Measurements from ENCODE around the gene FANCC.

FANCC gene

GRCh38 chr9:95124582-95125367, 192.7 kb downstream of the FANCC start:
- DNase-seq (ENCODE audit: low spot score) = no peak
- in situ Hi-C loops (cut with MboI; ENCODE audit: low sequenced_read_pairs, unreplicated experiment) = loop anchor here (5.0 to 10.0 kb wide), 2 partner anchors 340 to 442 kb away; no protein-coding TSS in a partner anchor
- TF ChIP-seq, protein P1, sequence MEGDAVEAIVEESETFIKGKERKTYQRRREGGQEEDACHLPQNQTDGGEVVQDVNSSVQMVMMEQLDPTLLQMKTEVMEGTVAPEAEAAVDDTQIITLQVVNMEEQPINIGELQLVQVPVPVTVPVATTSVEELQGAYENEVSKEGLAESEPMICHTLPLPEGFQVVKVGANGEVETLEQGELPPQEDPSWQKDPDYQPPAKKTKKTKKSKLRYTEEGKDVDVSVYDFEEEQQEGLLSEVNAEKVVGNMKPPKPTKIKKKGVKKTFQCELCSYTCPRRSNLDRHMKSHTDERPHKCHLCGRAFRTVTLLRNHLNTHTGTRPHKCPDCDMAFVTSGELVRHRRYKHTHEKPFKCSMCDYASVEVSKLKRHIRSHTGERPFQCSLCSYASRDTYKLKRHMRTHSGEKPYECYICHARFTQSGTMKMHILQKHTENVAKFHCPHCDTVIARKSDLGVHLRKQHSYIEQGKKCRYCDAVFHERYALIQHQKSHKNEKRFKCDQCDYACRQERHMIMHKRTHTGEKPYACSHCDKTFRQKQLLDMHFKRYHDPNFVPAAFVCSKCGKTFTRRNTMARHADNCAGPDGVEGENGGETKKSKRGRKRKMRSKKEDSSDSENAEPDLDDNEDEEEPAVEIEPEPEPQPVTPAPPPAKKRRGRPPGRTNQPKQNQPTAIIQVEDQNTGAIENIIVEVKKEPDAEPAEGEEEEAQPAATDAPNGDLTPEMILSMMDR (IDR thresholded peaks at IDR 0.05; ENCODE audit: borderline replicate concordance, control extremely low read depth, extremely low read depth, insufficient read depth, missing control alignments) = peak; percentile 5

- TF ChIP-seq, protein P1 (IDR thresholded peaks at IDR 0.05; ENCODE audit: borderline replicate concordance, control extremely low read depth, extremely low read depth, insufficient read depth, missing control alignments) = no peak
- DNase-seq (ENCODE audit: low spot score) = no peak
- in situ Hi-C loops (cut with MboI; ENCODE audit: low sequenced_read_pairs, unreplicated experiment) = loop anchor here (10.0 kb wide), 1 partner anchor 336 kb away; no protein-coding TSS in a partner anchor
These were observed 196.6 kb downstream of the FANCC start for GRCh38 chr9:95120781-95121370.

- no peak for DNase-seq (ENCODE audit: low spot score)
- TF ChIP-seq, protein P1 (IDR thresholded peaks at IDR 0.05; ENCODE audit: borderline replicate concordance, control extremely low read depth, extremely low read depth, insufficient read depth, missing control alignments) = no peak
- in situ Hi-C loops (cut with MboI; ENCODE audit: low sequenced_read_pairs, unreplicated experiment) = no loop called here
These were observed 198.9 kb downstream of the FANCC start for GRCh38 chr9:95118596-95118995.

DNA sequence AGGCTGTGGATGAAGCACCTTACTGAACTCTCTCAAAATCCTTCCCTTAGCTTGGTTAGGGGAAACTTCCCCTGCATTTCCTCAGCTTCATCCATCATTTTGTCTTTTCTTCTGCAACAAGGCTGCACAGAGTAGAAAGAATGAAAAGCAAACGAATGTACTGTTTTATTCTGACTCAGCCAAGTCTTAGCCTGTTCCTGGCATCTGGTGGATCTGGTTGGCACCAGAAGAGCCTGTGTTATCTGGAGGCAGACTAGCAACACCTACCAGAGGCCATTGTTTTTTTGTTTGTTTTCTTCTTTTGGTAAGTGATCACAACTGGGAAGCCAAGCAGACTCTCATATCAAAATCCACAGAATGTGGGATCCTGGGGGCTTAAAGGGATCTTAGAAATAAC, 200.7 kb downstream of the FANCC start:
- TF ChIP-seq, protein P1 (IDR thresholded peaks at IDR 0.05; ENCODE audit: borderline replicate concordance, control extremely low read depth, extremely low read depth, insufficient read depth, missing control alignments) = no peak
- in situ Hi-C loops (cut with MboI; ENCODE audit: low sequenced_read_pairs, unreplicated experiment) = no loop called here
- DNase-seq (ENCODE audit: low spot score) = no peak

- in situ Hi-C loops (cut with MboI; ENCODE audit: low sequenced_read_pairs, unreplicated experiment) = no loop called here
- TF ChIP-seq, protein P1 (IDR thresholded peaks at IDR 0.05; ENCODE audit: borderline replicate concordance, control extremely low read depth, extremely low read depth, insufficient read depth, missing control alignments) = no peak
- no peak for DNase-seq (ENCODE audit: low spot score)
These were observed 201.3 kb downstream of the FANCC start for GRCh38 chr9:95116002-95116807.

GRCh38 chr9:95115104-95115503, 202.4 kb downstream of the FANCC start:
- no peak for DNase-seq (ENCODE audit: low spot score)
- in situ Hi-C loops (cut with MboI; ENCODE audit: low sequenced_read_pairs, unreplicated experiment) = no loop called here
- TF ChIP-seq, protein P1 (IDR thresholded peaks at IDR 0.05; ENCODE audit: borderline replicate concordance, control extremely low read depth, extremely low read depth, insufficient read depth, missing control alignments) = no peak
